GM18508 (cell line): ENCODE data around the gene HDHD5.
"Not testable (repeated sequence)": the region's sequence is repeated elsewhere in the genome, so short reads cannot be mapped to it uniquely, and the experiment has no call there.

Source experiments
- ATAC-seq: cut with Tn5 transposase; IDR thresholded peaks from one replicate; pipeline ENCODE4 v1.9.1; 2021; ENCODE audit warnings: moderate number of reproducible peaks; ENCODE audit not compliant: insufficient read depth, unreplicated experiment

The HDHD5 gene

DNA sequence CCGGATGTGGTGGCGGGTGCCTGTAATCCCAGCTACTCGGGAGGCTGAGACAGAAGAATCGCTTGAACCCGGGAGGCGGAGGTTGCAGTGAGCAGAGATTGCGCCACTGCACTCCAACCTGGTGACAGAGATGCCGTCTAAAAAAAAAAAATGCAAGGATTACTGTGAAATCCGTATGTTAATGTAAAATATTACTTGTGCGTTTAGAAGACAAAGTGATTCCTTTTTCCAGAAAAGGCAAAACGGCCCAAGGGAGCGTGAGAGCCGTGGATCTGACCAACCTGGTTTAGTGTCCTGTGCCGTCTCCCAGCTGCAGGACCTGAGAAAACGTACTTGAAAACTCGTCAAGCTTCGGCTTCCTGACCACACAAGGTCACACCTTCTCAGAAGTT, 905 bp downstream of the HDHD5 start:
- ATAC-seq, result no peak

DNA sequence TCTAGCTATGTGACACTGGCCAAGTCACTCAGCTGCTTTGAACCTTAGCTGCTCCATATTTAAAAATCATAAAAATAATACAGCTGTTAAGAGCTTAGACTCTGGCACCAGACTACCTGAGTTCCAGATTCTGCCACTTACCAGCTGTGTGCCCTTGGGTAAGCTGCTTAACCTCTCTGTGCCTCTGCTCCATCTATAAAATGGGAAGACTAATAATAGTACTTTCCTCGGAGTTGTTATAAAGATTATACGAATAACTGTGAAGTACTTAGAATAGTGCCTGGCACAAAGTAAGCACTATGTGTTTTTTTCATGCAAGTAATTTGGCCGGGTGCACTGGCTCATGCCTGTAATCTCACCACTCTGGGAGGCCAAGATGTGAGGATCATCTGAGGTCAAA, 1.4 kb downstream of the HDHD5 start:
- ATAC-seq, result no peak

DNA sequence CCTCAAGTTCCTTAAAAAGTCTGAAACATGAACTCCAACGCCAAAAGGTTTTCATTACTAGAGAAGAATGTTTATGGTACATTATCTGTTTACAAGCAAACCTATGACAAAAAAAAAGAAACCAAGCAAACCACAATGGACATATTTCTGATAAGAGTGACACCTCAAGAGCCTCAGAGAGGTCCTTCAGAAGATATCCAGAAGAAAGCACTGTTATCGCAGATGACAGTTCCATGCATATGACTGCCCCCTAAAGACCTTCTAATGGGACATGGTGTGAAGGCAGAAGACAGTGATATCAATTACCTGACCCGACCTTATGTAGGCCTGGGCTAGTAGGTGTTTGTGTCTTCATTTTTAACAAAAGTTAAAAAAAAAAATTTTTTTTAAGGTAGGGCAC, 3.1 kb downstream of the HDHD5 start:
- no peak for ATAC-seq

- ATAC-seq, result no peak
Observed at GRCh38 chr22:17152971-17153370, 6.1 kb downstream of the HDHD5 start.

DNA sequence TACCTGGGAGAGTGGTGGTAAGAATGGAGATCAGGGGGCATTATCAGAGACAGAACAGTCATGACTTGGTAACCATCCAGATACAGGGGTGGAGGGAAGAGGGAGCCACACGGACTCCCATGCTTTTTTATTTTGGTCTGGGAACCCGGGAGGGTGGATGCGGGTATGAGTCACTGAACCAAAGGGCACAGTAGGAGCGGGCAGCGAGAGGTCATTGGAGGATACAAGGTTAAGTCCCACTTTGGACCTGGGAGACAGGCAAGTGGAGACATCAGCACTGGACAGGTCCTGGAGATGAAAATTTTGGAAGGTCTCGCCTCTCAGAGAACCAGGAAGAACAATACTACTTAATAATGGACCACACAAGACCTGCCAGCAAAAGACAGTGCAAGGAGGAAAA, 6.7 kb downstream of the HDHD5 start:
- ATAC-seq, result no peak

DNA sequence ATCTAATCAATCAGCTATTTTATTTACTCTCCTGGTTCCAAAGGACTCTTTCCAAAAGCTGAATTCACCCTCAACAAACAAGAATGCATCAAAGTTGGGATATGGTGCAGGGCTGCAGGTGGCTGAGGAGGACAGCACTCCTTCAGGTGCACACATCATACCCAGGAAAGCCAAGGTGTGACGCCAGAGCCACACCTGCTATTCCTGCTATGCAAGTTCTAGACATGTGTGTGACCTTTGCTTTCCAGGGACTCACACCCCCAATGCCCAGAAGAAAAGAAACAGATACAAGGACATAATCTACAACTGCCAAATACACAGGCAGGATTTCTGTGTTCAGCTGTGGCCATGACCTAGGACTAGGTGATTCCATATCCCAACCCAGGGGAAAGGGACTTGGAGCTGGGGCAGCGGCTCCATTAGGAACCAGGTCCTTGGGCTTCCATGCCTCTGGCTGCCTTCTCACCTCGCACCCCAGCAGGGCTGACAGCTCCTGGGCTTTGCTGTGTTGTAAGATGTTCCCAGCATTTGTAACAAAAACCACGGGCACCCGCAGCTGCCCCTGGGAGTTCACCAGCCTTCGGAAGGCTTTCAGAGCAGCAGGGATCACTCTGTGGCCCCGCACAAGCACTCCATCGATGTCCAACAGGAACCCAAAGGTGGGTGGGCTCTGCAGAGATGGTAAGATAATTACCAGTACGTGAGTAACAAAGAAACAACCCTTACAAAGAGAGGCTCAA, 9.8 kb downstream of the HDHD5 start:
- ATAC-seq, result no peak

DNA sequence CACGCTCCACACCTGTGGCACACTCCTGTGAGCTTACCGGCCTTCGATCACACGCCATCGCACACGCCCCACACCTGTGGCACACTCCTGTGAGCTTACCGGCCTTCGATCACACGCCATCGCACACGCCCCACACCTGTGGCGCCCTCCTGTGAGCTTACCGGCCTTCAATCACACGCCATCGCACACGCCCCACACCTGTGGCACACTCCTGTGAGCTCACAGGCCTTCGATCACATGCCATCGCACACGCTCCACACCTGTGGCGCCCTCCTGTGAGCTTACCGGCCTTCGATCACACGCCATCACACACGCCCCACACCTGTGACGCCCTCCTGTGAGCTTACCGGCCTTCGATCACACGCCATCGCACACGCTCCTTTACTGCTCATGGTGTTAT, 11.6 kb downstream of the HDHD5 start:
- ATAC-seq, result not testable (repeated sequence)

GRCh38 chr22:17145021-17145680, 13.9 kb downstream of the HDHD5 start:
- no peak for ATAC-seq

- ATAC-seq, result no peak
Observed at GRCh38 chr22:17143826-17144225, 15.3 kb downstream of the HDHD5 start.

DNA sequence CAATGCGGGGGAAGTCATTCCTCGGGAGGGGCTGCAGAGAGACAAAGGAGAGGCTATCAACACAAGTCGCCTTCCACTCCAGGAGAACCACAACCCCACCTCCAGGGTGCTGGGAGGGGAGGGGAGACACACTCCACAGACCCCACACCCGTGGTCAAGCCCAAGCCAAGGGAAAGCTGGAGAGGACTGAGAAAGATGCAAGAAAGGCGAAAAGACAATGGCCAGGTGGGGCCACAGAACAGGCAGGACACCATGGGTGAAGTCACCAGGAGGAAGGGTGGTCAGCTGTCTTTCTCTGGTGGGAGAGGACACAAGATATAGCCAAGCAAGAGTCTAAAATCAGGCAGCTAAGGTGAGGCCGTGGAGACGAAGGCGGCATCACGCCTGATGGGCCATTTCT, 16.0 kb downstream of the HDHD5 start:
- ATAC-seq, result no peak

DNA sequence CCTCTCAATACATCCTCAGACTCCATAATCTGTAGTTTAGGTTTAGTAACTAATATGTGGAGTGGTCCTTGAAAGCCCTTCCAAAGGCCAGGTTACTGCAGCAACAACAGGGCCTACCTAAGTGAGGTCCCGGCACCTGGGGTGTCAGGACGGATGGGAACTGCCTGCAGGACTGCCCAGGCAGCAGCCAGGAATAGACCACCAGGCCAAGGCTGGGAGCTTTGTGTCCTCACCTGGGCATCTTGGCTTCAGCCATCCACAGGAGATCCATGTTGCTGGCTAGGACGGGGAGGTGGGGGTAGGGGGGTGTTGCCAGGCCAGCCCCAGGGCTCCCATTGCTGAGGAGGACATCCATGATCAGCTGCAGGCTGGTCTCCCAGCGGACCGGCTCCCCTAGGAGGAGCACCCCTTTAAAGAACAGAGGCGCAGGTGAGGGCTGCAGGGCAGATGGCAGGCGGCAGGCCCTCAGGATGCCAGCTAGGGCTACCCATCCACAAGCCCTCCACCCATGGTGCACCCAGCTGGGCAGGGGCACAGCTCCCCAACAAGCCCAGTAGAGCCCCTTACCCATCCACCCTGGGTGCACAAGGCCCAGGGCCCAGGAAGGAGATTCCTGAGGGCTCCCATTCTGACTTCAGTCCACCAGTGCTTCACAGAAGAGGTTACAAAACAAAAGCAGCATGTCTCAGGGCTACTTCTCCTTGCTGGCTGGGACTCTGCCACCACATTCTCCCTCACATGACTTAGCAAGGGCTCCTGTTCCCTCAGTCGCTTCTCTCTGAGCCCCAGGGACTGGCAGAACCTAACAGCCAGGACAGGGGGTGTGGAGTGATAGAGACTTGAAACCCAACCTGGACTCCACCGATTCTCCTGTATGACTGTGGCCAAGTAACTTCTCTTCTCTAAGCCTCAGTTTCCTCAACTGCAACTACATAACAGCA, 18.0 kb downstream of the HDHD5 start:
- no peak for ATAC-seq

- ATAC-seq, result no peak
Observed at GRCh38 chr22:17140022-17140421, 19.1 kb downstream of the HDHD5 start.

GRCh38 chr22:17138513-17138912, 20.6 kb downstream of the HDHD5 start:
- no peak for ATAC-seq

DNA sequence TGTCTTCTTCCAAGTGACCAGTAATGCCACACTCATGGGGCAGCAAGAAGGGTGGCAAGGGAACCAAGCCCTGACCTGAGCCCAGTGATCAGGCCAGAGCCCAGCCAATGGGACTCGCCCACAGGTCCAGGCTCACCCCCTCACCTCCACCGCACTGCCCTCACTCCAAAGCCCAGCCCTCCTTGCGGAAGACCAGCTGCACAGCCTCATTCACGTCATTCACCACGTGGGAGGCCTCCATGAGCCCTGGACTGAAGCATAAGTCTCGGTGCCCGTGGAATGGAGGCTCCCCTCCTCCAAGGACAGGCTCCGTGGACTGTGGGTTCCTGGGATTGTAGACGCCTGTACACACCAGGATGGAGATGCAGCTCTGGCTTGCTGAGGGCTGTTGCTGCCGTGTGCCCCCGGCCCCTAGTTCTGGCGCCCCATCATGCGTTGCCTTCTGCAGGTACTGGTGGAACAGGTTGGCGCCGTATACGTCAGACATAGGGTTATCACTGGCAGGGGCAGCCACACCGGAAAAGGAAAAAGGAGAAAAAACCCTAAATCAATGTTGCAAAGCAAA, 21.1 kb downstream of the HDHD5 start:
- ATAC-seq, result no peak

- no peak for ATAC-seq
Observed at GRCh38 chr22:17137170-17137569, 21.9 kb downstream of the HDHD5 start.

GRCh38 chr22:17135153-17135760, 23.8 kb downstream of the HDHD5 start:
- ATAC-seq, result no peak

GRCh38 chr22:17133137-17133536, 25.9 kb downstream of the HDHD5 start:
- no peak for ATAC-seq

GRCh38 chr22:17132112-17132511, 27.0 kb downstream of the HDHD5 start:
- ATAC-seq, result no peak

DNA sequence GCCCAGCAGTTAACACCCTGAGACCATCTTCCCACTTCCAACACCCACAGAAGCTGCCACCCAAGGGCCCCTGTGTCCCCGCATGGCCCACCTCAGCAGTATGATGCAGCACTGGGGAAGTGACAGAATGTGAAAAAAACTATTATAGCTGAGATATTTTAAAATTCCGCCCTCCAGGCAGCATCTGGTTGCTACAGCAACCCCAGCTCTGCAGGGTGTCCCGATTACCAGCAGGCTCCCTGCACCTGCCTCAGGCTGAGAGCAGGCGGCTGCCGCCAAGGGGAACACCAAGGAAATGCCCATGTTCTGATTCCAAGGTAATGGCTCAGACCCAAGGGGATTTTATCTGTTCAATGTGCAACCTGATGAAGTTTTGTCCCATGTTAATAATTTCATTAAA, 27.4 kb downstream of the HDHD5 start:
- ATAC-seq, result no peak

- no peak for ATAC-seq
Observed at GRCh38 chr22:17130199-17130598, 28.9 kb downstream of the HDHD5 start.
